SK-N-SH (cell line): ENCODE measurements around the gene SIN3A. TPM values are rescaled to one million over a fixed set of nuclear protein-coding genes. Genes with fewer than 3 reads are reported as not detected.

Experiments
- CTCF ChIA-PET: fragments of 300-600, 350-600 bp; formaldehyde crosslinking; extraction: SDS; loops from one replicate; lab custom pipeline; 2021; lab: Yijun Ruan, JAX
- POLR2A ChIA-PET: fragments of 350-600 bp; sonication (Branson Sonifier 250); formaldehyde crosslinking; extraction: SDS; loops from one replicate; lab custom pipeline; 2020; ENCODE audit warnings: antibody characterized with exemption, inconsistent platforms; lab: Yijun Ruan, JAX
- DNase-seq: peaks from one replicate; pipeline ENCODE4 v3.0.0; 2012
- H2AFZ ChIP-seq: fragments of 200-600 bp; sonication (generic); 2 replicates; pipeline ENCODE4 v1.8.1; 2016; ENCODE audit warnings: antibody characterized with exemption, mild to moderate bottlenecking, low read depth
- H3F3A ChIP-seq: fragments of 200-600 bp; sonication (generic); replicated peaks from 2 replicates; pipeline ENCODE3; 2016; ENCODE audit warnings: antibody characterized with exemption, mild to moderate bottlenecking; ENCODE audit not compliant: insufficient read depth
- H3K27ac ChIP-seq, 2 experiments: fragments of 200-500 bp in 1 of 2; fragments of 200-600 bp in 1 of 2; sonication (Bioruptor generic) in 1 of 2; sonication (generic), shearing (Covaris generic) in 1 of 2; 2 replicates each; pipeline versions ENCODE4 v1.5.1 to v1.6.1; 2014 to 2016; ENCODE audit warnings: low read depth in 2 of 2, inconsistent platforms in 1 of 2, low read length in 1 of 2, mild to moderate bottlenecking in 1 of 2, mixed read lengths in 1 of 2
- H3K27me3 ChIP-seq: fragments of 200-600 bp; sonication (generic), shearing (Covaris generic); 2 replicates; pipeline ENCODE4 v1.6.1; 2016; ENCODE audit warnings: mixed run types; ENCODE audit not compliant: insufficient read depth
- H3K36me3 ChIP-seq, 2 experiments: fragments of 200-500 bp in 1 of 2; fragments of 200-600 bp in 1 of 2; sonication (Bioruptor generic) in 1 of 2; sonication (generic) in 1 of 2; replicated peaks in 1 of 2; 2 replicates each; pipeline versions ENCODE3 to v1.5.1; 2014 to 2016; ENCODE audit warnings: low read length in 1 of 2, mild to moderate bottlenecking in 1 of 2; ENCODE audit not compliant: insufficient read depth in 2 of 2, control insufficient read depth in 1 of 2
- H3K4me1 ChIP-seq, 2 experiments: fragments of 200-500 bp in 1 of 2; fragments of 200-600 bp in 1 of 2; sonication (Bioruptor generic) in 1 of 2; sonication (generic), shearing (Covaris generic) in 1 of 2; 2 replicates each; pipeline versions ENCODE4 v1.5.1 to v1.6.1; 2014 to 2016; ENCODE audit warnings: low read depth in 1 of 2, low read length in 1 of 2, mixed run types in 1 of 2; ENCODE audit not compliant: insufficient read depth in 2 of 2, control insufficient read depth in 1 of 2
- H3K4me2 ChIP-seq: fragments of 200-600 bp; sonication (generic), shearing (Covaris generic); 2 replicates; pipeline ENCODE4 v1.6.1; 2017; ENCODE audit warnings: mixed run types
- H3K4me3 ChIP-seq, 2 experiments: fragments of 200-500 bp in 1 of 2; fragments of 200-600 bp in 1 of 2; sonication (Bioruptor generic) in 1 of 2; sonication (generic), shearing (Covaris generic) in 1 of 2; 2 replicates each; pipeline versions ENCODE4 v1.5.1 to v1.8.1; 2014 to 2016; ENCODE audit warnings: low read depth in 2 of 2, inconsistent platforms in 1 of 2, low read length in 1 of 2, mild to moderate bottlenecking in 1 of 2, mixed read lengths in 1 of 2, moderate library complexity in 1 of 2
- H3K79me2 ChIP-seq: fragments of 200-600 bp; sonication (generic); 2 replicates; pipeline ENCODE4 v1.8.1; 2017; ENCODE audit warnings: mild to moderate bottlenecking; ENCODE audit not compliant: insufficient read depth
- H3K9ac ChIP-seq: fragments of 200-600 bp; sonication (generic); 2 replicates; pipeline ENCODE4 v1.6.1; 2017; ENCODE audit warnings: mixed run types
- H3K9me2 ChIP-seq: fragments of 200-600 bp; sonication (generic); 2 replicates; pipeline ENCODE4 v1.6.1; 2017; ENCODE audit warnings: mixed run types
- H3K9me3 ChIP-seq: fragments of 200-600 bp; sonication (generic); 2 replicates; pipeline ENCODE4 v1.6.1; 2017; ENCODE audit warnings: mixed run types, mild to moderate bottlenecking, moderate library complexity
- H4K20me1 ChIP-seq: fragments of 200-600 bp; sonication (generic); 2 replicates; pipeline ENCODE4 v1.6.1; 2017; ENCODE audit warnings: mild to moderate bottlenecking, mixed run types; ENCODE audit not compliant: insufficient read depth
- CHD2 ChIP-seq: fragments of 150-350 bp; IDR thresholded peaks from 2 replicates; pipeline ENCODE4 v1.6.1; 2018; ENCODE audit warnings: low read length; ENCODE audit not compliant: partially characterized antibody
- CTCF ChIP-seq: fragments of 200-600 bp; sonication (generic); IDR thresholded peaks from 2 replicates; pipeline ENCODE4 v1.6.1; 2017; ENCODE audit warnings: antibody characterized with exemption, mild to moderate bottlenecking, moderate library complexity
- EP300 ChIP-seq, 2 experiments: IDR thresholded peaks; 2 replicates each; pipeline versions ENCODE4 v1.4.0 to v1.6.1; 2012; ENCODE audit warnings: borderline replicate concordance in 1 of 2, low read depth in 1 of 2, low read length in 1 of 2
- FOXJ3 ChIP-seq: sonication (generic); formaldehyde crosslinking; IDR thresholded peaks from 2 replicates; pipeline ENCODE4 v1.5.1; 2020; ENCODE audit warnings: mild to moderate bottlenecking, missing genetic modification reagents
- NFIC ChIP-seq: IDR thresholded peaks from 2 replicates; pipeline ENCODE4 v1.4.0; 2012; ENCODE audit warnings: borderline replicate concordance
- NRF1 ChIP-seq: IDR thresholded peaks from 2 replicates; pipeline ENCODE4 v1.6.1; 2012; ENCODE audit warnings: low read depth, mild to moderate bottlenecking, low read length
- RCOR1 ChIP-seq: fragments of 150-350 bp; IDR thresholded peaks from 2 replicates; pipeline ENCODE4 v1.6.1; 2017; ENCODE audit warnings: antibody characterized with exemption, low read length
- RFX5 ChIP-seq: IDR thresholded peaks from 2 replicates; pipeline ENCODE4 v1.6.1; 2012; ENCODE audit warnings: mild to moderate bottlenecking, improper control_type of control experiment, low read length
- SMC3 ChIP-seq: IDR thresholded peaks from 2 replicates; pipeline ENCODE4 v1.6.1; 2012; ENCODE audit warnings: low read depth, low read length, improper control_type of control experiment
- TEAD4 ChIP-seq: IDR thresholded peaks from 2 replicates; pipeline ENCODE4 v1.4.0; 2012; ENCODE audit warnings: mild to moderate bottlenecking, borderline replicate concordance; ENCODE audit not compliant: insufficient read depth
- YY1 ChIP-seq: IDR thresholded peaks from 2 replicates; pipeline ENCODE4 v1.4.0; 2012; ENCODE audit warnings: low read depth, mild to moderate bottlenecking
- WGBS: methylation state at CpG from one replicate; pipeline ENCODE4 v1.1.6; 2017; ENCODE audit warnings: low lambda C conversion rate; 5-methylcytosine and 5-hydroxymethylcytosine counted together
- polyA plus RNA-seq, 3 experiments: library from polyadenylated mRNA; depleted of rRNA; stranded (reverse); fragments of >200 nt; gene quantifications; 2 replicates each; pipeline ENCODE4 v1.2.3, GENCODE V29; 2012

The SIN3A gene
- polyA plus RNA-seq, 1 of the 3 experiments (the other 2 are of a cell fraction), result 32.2 TPM

GRCh38 chr15:75371901-75372688 is 79.4 kb downstream of the SIN3A start:
- no peak for TF ChIP-seq RFX5
- TF ChIP-seq CTCF, result no peak
- H3K4me1 ChIP-seq, result peaks cover 5 to 16% of the 10 kb centered on the region in 2 experiments; a peak in 3 of 4 replicates
- peaks cover 10% of the 10 kb centered on the region for H3F3A ChIP-seq
- no peak for DNase-seq
- no peaks in the 10 kb centered on the region for H3K27me3 ChIP-seq
- ChIA-PET CTCF (interaction anchor here (0.9 to 1.0 kb wide), 2 partner anchors 9 to 12 kb away, joined by 3 read pairs; no protein-coding TSS in a partner anchor), POLR2A (no interaction called here)
- H2AFZ ChIP-seq, result no peak overlapping the region
- no peak overlapping the region for H3K9ac ChIP-seq
- H4K20me1 ChIP-seq, result no peaks in the 10 kb centered on the region; the same call in 1 of the 2 replicates
- no peak overlapping the region for H3K4me3 ChIP-seq
- H3K79me2 ChIP-seq, result peaks cover 55% of the 10 kb centered on the region
- H3K9me2 ChIP-seq, result no peaks in the 10 kb centered on the region
- no peak overlapping the region for H3K4me2 ChIP-seq
- peaks cover 47 to 65% of the 10 kb centered on the region in 2 experiments for H3K36me3 ChIP-seq
- 96% methylated on average over 11 of the region's 11 CpGs for WGBS
- H3K27ac ChIP-seq, result no peak overlapping the region
- no peaks in the 10 kb centered on the region for H3K9me3 ChIP-seq

- CTCF ChIA-PET, result interaction anchor here (0.7 kb wide), 1 partner anchor 82 kb away, joined by 3 read pairs; no protein-coding TSS in a partner anchor
- H3K4me1 ChIP-seq, result peaks cover 5 to 16% of the 10 kb centered on the region in 2 experiments; a peak in 3 of 4 replicates
- H3K79me2 ChIP-seq, result peaks cover 60% of the 10 kb centered on the region
- TF ChIP-seq SMC3 (no peak), CHD2 (no peak), TEAD4 (no peak), NRF1 (no peak), FOXJ3 (CRISPR knock-in tag) (no peak), RCOR1 (no peak), EP300 (IDR thresholded peaks at IDR 0.05; ENCODE audit: borderline replicate concordance in 1 of 2, low read depth in 1 of 2, low read length in 1 of 2) (no peak), NFIC (no peak), YY1 (no peak), RFX5 (no peak), CTCF (no peak)
- TF ChIP-seq, all 33 proteins: peak for 0
- Histone ChIP-seq H3K27ac (no peak overlapping the region), H3K9ac (no peak overlapping the region), H3K4me2 (no peak overlapping the region), H3K4me3 (no peak overlapping the region), H2AFZ (no peak overlapping the region), H3K27me3 (no peaks in the 10 kb centered on the region), H3F3A (peaks cover 10% of the 10 kb centered on the region), H3K9me2 (no peaks in the 10 kb centered on the region), H3K9me3 (no peaks in the 10 kb centered on the region), H3K36me3 (peaks cover 49 to 66% of the 10 kb centered on the region in 2 experiments), H4K20me1 (no peaks in the 10 kb centered on the region; the same call in 1 of the 2 replicates)
- no peak for DNase-seq
- POLR2A ChIA-PET, result no interaction called here
- WGBS, result 100% methylated on average over 1 of the region's 1 CpG
Observed at GRCh38 chr15:75371486-75371885, 80.0 kb downstream of the SIN3A start.
